HepG2 (cell line): ENCODE data around the gene FIS1. TPM values are rescaled to one million over a fixed set of nuclear protein-coding genes. Genes with fewer than 3 reads are reported as not detected.

Source experiments
- ATRX ChIP-seq: sonication (generic); formaldehyde crosslinking; IDR thresholded peaks from 2 replicates; pipeline ENCODE4 v1.4.0; 2020; ENCODE audit warnings: missing genetic modification reagents, borderline replicate concordance
- CENPT ChIP-seq: sonication (generic); formaldehyde crosslinking; IDR thresholded peaks from 2 replicates; pipeline ENCODE4 v1.8.0; 2022; ENCODE audit warnings: low read depth, mild to moderate bottlenecking, moderate library complexity, missing genetic modification reagents
- NFYC ChIP-seq: IDR thresholded peaks from 2 replicates; pipeline ENCODE4 v1.6.1; 2016; ENCODE audit warnings: missing genetic modification reagents, missing compliant biosample characterization
- NONO ChIP-seq, 2 experiments: fragments of 450-650 bp in 1 of 2; sonication (generic) in 1 of 2; formaldehyde crosslinking in 1 of 2; IDR thresholded peaks in 1 of 2; conservative IDR thresholded peaks in 1 of 2; 2 replicates each; pipeline versions ENCODE4 v1.6.1 to v1.8.0; 2017 to 2022; ENCODE audit warnings: mild to moderate bottlenecking in 1 of 2, missing genetic modification reagents in 1 of 2, moderate library complexity in 1 of 2
- RARA ChIP-seq: IDR thresholded peaks from 2 replicates; pipeline ENCODE4 v1.6.1; 2016; ENCODE audit warnings: missing genetic modification reagents, missing compliant biosample characterization
- ZNF207 ChIP-seq: fragments of 450-650 bp; IDR thresholded peaks from 2 replicates; pipeline ENCODE4 v1.6.1; 2016; ENCODE audit warnings: antibody characterized with exemption, borderline replicate concordance
- ZNF234 ChIP-seq: sonication (generic); formaldehyde crosslinking; conservative IDR thresholded peaks from 2 replicates; pipeline ENCODE4 v1.5.1; 2020; ENCODE audit warnings: mild to moderate bottlenecking, missing genetic modification reagents
- ZNF317 ChIP-seq: sonication (generic); formaldehyde crosslinking; IDR thresholded peaks from 2 replicates; pipeline ENCODE4 v1.5.0; 2020; ENCODE audit warnings: mild to moderate bottlenecking, missing genetic modification reagents
- ZNF501 ChIP-seq: sonication (generic); formaldehyde crosslinking; IDR thresholded peaks from 2 replicates; pipeline ENCODE4 v1.5.1; 2020; ENCODE audit warnings: mild to moderate bottlenecking, moderate library complexity, missing genetic modification reagents
- ZNF629 ChIP-seq: sonication (generic); formaldehyde crosslinking; conservative IDR thresholded peaks from 2 replicates; pipeline ENCODE4 v1.5.0; 2020; ENCODE audit warnings: missing genetic modification reagents
- ZNF652 ChIP-seq: IDR thresholded peaks from 2 replicates; pipeline ENCODE4 v1.6.1; 2016; ENCODE audit warnings: low read depth, borderline replicate concordance
- ZNF672 ChIP-seq: sonication (generic); formaldehyde crosslinking; IDR thresholded peaks from 2 replicates; pipeline ENCODE4 v1.8.1; 2022; ENCODE audit warnings: missing genetic modification reagents
- ZNF704 ChIP-seq: sonication (generic); formaldehyde crosslinking; IDR thresholded peaks from 2 replicates; pipeline ENCODE4 v1.8.1; 2023; ENCODE audit warnings: mild to moderate bottlenecking, inconsistent platforms, moderate library complexity, missing genetic modification reagents, borderline replicate concordance
- ZNF775 ChIP-seq: sonication (generic); formaldehyde crosslinking; IDR thresholded peaks from 2 replicates; pipeline ENCODE4 v1.4.0; 2020; ENCODE audit warnings: missing genetic modification reagents, mild to moderate bottlenecking, moderate library complexity, borderline replicate concordance
- polyA plus RNA-seq, 8 experiments: library from polyadenylated mRNA; depleted of rRNA in 3 of 8; stranded (reverse) in 7 of 8; unstranded in 1 of 8; fragments of >200 nt; fragmentation: Illumina TruSeq in 4 of 8; extraction: Trizol in 4 of 8; gene quantifications; 2 replicates each; pipeline versions ENCODE4 v1.2.1 to v1.2.3, GENCODE V29; 2011 to 2016; ENCODE audit warnings: low read depth in 4 of 8, missing spikeins in 1 of 8, mixed read lengths in 1 of 8; ENCODE audit not compliant: insufficient read depth in 1 of 8
- total RNA-seq, 5 experiments: library from RNA; depleted of rRNA; stranded (reverse); fragments of >200 nt; fragmentation: Illumina TruSeq; extraction: Trizol; gene quantifications; 2 replicates each; pipeline ENCODE4 v1.2.3, GENCODE V29; 2016; ENCODE audit warnings: low read depth in 1 of 5
- TF ChIP-seq, protein P1 (sequence below): sonication (generic); formaldehyde crosslinking; IDR thresholded peaks from 2 replicates; pipeline ENCODE4 v1.4.0; 2020; ENCODE audit warnings: missing genetic modification reagents, mild to moderate bottlenecking, borderline replicate concordance
- TF ChIP-seq, protein P2 (sequence below): sonication (generic); formaldehyde crosslinking; IDR thresholded peaks from 2 replicates; pipeline ENCODE4 v1.8.1; 2023; ENCODE audit warnings: mild to moderate bottlenecking, missing genetic modification reagents
- TF ChIP-seq, protein P3 (sequence below): sonication (generic); formaldehyde crosslinking; IDR thresholded peaks from 2 replicates; pipeline ENCODE4 v1.8.0; 2022; ENCODE audit warnings: missing genetic modification reagents, low read depth, mild to moderate bottlenecking, borderline replicate concordance
- TF ChIP-seq, protein P4 (sequence below): sonication (generic); formaldehyde crosslinking; IDR thresholded peaks from 2 replicates; pipeline ENCODE4 v1.4.0; 2020; ENCODE audit warnings: missing genetic modification reagents, borderline replicate concordance

The FIS1 gene
- total and polyA plus RNA-seq, 2 of the 13 experiments (the other 11 are each of a cell fraction or from before 2014, with no cell fraction given), result 97.5 to 101 TPM

- TF ChIP-seq, protein P1, sequence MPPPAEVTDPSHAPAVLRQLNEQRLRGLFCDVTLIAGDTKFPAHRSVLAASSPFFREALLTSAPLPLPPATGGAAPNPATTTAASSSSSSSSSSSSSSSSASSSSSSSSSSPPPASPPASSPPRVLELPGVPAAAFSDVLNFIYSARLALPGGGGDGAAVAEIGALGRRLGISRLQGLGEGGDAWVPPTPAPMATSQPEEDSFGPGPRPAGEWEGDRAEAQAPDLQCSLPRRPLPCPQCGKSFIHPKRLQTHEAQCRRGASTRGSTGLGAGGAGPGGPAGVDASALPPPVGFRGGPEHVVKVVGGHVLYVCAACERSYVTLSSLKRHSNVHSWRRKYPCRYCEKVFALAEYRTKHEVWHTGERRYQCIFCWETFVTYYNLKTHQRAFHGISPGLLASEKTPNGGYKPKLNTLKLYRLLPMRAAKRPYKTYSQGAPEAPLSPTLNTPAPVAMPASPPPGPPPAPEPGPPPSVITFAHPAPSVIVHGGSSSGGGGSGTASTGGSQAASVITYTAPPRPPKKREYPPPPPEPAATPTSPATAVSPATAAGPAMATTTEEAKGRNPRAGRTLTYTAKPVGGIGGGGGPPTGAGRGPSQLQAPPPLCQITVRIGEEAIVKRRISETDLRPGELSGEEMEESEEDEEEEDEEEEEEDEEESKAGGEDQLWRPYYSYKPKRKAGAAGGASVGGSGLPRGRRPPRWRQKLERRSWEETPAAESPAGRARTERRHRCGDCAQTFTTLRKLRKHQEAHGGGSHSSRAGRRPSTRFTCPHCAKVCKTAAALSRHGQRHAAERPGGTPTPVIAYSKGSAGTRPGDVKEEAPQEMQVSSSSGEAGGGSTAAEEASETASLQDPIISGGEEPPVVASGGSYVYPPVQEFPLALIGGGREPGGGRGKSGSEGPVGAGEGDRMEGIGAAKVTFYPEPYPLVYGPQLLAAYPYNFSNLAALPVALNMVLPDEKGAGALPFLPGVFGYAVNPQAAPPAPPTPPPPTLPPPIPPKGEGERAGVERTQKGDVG (CRISPR knock-in tag), result no peak
- TF ChIP-seq, protein P2, sequence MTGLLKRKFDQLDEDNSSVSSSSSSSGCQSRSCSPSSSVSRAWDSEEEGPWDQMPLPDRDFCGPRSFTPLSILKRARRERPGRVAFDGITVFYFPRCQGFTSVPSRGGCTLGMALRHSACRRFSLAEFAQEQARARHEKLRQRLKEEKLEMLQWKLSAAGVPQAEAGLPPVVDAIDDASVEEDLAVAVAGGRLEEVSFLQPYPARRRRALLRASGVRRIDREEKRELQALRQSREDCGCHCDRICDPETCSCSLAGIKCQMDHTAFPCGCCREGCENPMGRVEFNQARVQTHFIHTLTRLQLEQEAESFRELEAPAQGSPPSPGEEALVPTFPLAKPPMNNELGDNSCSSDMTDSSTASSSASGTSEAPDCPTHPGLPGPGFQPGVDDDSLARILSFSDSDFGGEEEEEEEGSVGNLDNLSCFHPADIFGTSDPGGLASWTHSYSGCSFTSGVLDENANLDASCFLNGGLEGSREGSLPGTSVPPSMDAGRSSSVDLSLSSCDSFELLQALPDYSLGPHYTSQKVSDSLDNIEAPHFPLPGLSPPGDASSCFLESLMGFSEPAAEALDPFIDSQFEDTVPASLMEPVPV (CRISPR knock-in tag), result no peak
- no peak for TF ChIP-seq CENPT
- peak; percentile 71 for TF ChIP-seq ZNF501 (CRISPR knock-in tag)
- TF ChIP-seq ZNF672, result no peak
- no peak for TF ChIP-seq ZNF207
- TF ChIP-seq ZNF317 (CRISPR knock-in tag), result no peak
- TF ChIP-seq, protein P3, sequence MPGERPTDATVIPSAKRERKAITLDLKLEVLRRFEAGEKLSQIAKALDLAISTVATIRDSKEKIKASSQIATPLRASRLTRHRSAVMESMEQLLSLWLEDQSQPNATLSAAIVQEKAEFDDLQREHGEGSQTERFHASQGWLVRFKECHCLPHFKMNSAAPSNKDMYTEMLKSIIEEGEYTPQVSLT (CRISPR knock-in tag), result no peak
- no peak for TF ChIP-seq ZNF652 (CRISPR knock-in tag)
- TF ChIP-seq, protein P4, sequence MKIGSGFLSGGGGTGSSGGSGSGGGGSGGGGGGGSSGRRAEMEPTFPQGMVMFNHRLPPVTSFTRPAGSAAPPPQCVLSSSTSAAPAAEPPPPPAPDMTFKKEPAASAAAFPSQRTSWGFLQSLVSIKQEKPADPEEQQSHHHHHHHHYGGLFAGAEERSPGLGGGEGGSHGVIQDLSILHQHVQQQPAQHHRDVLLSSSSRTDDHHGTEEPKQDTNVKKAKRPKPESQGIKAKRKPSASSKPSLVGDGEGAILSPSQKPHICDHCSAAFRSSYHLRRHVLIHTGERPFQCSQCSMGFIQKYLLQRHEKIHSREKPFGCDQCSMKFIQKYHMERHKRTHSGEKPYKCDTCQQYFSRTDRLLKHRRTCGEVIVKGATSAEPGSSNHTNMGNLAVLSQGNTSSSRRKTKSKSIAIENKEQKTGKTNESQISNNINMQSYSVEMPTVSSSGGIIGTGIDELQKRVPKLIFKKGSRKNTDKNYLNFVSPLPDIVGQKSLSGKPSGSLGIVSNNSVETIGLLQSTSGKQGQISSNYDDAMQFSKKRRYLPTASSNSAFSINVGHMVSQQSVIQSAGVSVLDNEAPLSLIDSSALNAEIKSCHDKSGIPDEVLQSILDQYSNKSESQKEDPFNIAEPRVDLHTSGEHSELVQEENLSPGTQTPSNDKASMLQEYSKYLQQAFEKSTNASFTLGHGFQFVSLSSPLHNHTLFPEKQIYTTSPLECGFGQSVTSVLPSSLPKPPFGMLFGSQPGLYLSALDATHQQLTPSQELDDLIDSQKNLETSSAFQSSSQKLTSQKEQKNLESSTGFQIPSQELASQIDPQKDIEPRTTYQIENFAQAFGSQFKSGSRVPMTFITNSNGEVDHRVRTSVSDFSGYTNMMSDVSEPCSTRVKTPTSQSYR (CRISPR knock-in tag), result no peak
- no peak for TF ChIP-seq RARA
- TF ChIP-seq NFYC (CRISPR knock-in tag), result no peak
- no peak for TF ChIP-seq ZNF629 (CRISPR knock-in tag)
- TF ChIP-seq ZNF234 (CRISPR knock-in tag), result no peak
- no peak for TF ChIP-seq NONO (IDR thresholded peaks at IDR 0.05)
- TF ChIP-seq NONO (CRISPR knock-in tag; conservative IDR thresholded peaks at IDR 0.05), result no peak; the same call in 1 of the 2 replicates
- TF ChIP-seq ATRX (CRISPR knock-in tag), result no peak
- no peak for TF ChIP-seq ZNF775
- TF ChIP-seq ZNF704, result no peak
These were observed 26.4 kb downstream of the FIS1 start (continued) for GRCh38 chr7:101218236-101219125.
